ENCODE data around the gene EHHADH. TPM values are rescaled to one million over a fixed set of nuclear protein-coding genes. Genes with fewer than 3 reads are reported as not detected.
A peak's percentile ranks its signal among the peaks of the same experiment; 100 is the strongest.

EHHADH gene
- total and polyA plus RNA-seq, 2 experiments from 2014 or later = 14.3 to 22.0 TPM

DNA sequence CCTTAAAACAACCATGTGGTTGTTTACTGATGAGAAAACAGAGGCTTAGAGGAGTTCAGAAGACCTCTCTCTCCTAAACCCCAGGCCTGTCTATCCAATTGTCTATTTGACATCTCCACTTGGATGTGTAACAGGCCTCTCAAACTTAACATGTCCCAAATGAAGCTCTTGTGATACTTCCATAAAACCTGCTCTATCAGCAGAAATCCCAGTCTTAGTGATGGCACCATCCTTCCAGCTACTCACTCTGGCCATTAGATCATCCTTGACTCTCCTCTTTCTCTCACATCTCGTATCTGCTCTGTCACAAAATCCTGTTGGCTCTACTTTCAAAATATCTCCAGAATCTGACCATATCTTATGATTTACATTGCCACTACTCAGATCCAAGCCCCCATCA lies 28.8 kb downstream of the EHHADH start:
- 79% methylated on average over 1 of the region's 1 CpG for WGBS (ENCODE audit: low lambda C conversion rate, missing lambda C conversion rate)

DNA sequence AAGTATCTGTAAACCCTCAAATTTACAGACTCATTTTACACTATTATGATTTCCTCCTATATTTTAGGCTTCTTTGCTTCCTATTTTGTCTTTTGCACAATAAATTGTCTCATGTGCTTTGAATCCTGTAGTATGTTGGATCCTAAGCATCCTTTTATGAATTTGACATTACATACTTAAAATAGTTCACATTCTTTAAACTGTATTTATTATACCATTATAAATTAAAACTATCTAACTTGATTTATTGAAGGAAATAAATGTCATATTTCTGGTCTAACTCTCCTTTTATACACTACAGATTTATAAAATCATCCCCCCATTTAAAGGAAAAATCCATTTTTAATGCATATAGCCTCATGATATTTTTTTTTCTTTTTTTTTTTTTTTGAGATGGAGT lies 32.6 kb downstream of the EHHADH start:
- no peak overlapping the region for H3K27ac ChIP-seq
- DNase-seq (ENCODE audit: low spot score) = no peak

More for the DNA sequence above, 28.8 kb downstream of the EHHADH start:
- no peaks in the 10 kb centered on the region for H3K79me2 ChIP-seq
- no peaks in the 10 kb centered on the region for H3K27me3 ChIP-seq
- H2AFZ ChIP-seq = no peak overlapping the region
- TF ChIP-seq EZH2 (IDR thresholded peaks at IDR 0.05; ENCODE audit: borderline replicate concordance) (no peak), EZH2phosphoT487 (IDR thresholded peaks at IDR 0.05; ENCODE audit: low read depth, severe bottlenecking, unreplicated experiment) (no peak), CTCF (IDR thresholded peaks at IDR 0.05; ENCODE audit: poor library complexity) (no peak)
- H3K4me1 ChIP-seq (ENCODE audit: insufficient read depth) = no peaks in the 10 kb centered on the region
- H3K9me2 ChIP-seq (replicated peaks; ENCODE audit: insufficient read depth) = no peaks in the 10 kb centered on the region
- DNase-seq (ENCODE audit: low spot score) = no peak
- H3K4me3 ChIP-seq = no peak overlapping the region
- H3K4me2 ChIP-seq = no peak overlapping the region
- no peak overlapping the region for H3K27ac ChIP-seq
- no peaks in the 10 kb centered on the region for H3K9me3 ChIP-seq (ENCODE audit: low read depth)
- no peaks in the 10 kb centered on the region for H3K36me3 ChIP-seq (replicated peaks; ENCODE audit: insufficient read depth, low read depth)
- no peaks in the 10 kb centered on the region for H4K20me1 ChIP-seq (ENCODE audit: insufficient read depth, poor library complexity, severe bottlenecking)

GRCh38 chr3:185216607-185216958 lies 37.3 kb downstream of the EHHADH start:
- H2AFZ ChIP-seq = peak overlapping the region; percentile 2
- 61% methylated on average over 3 of the region's 3 CpGs for WGBS (ENCODE audit: low lambda C conversion rate, missing lambda C conversion rate)

More for the DNA sequence above, 32.6 kb downstream of the EHHADH start:
- H2AFZ ChIP-seq = no peak overlapping the region
- H3K4me1 ChIP-seq (ENCODE audit: insufficient read depth) = no peaks in the 10 kb centered on the region
- H3K79me2 ChIP-seq = no peaks in the 10 kb centered on the region
- no peak overlapping the region for H3K4me2 ChIP-seq
- H3K27me3 ChIP-seq = no peaks in the 10 kb centered on the region
- H4K20me1 ChIP-seq (ENCODE audit: insufficient read depth, poor library complexity, severe bottlenecking) = no peaks in the 10 kb centered on the region
- TF ChIP-seq CTCF (IDR thresholded peaks at IDR 0.05; ENCODE audit: poor library complexity) (no peak), EZH2phosphoT487 (IDR thresholded peaks at IDR 0.05; ENCODE audit: low read depth, severe bottlenecking, unreplicated experiment) (no peak), EZH2 (IDR thresholded peaks at IDR 0.05; ENCODE audit: borderline replicate concordance) (no peak)
- H3K9me3 ChIP-seq (ENCODE audit: low read depth) = no peaks in the 10 kb centered on the region
- no peak overlapping the region for H3K4me3 ChIP-seq
- no peaks in the 10 kb centered on the region for H3K36me3 ChIP-seq (replicated peaks; ENCODE audit: insufficient read depth, low read depth)
- no peaks in the 10 kb centered on the region for H3K9me2 ChIP-seq (replicated peaks; ENCODE audit: insufficient read depth)

More at GRCh38 chr3:185216607-185216958, 37.3 kb downstream of the EHHADH start:
- TF ChIP-seq EZH2 (IDR thresholded peaks at IDR 0.05; ENCODE audit: borderline replicate concordance) (no peak), EZH2phosphoT487 (IDR thresholded peaks at IDR 0.05; ENCODE audit: low read depth, severe bottlenecking, unreplicated experiment) (no peak), CTCF (IDR thresholded peaks at IDR 0.05; ENCODE audit: poor library complexity) (no peak)
- Histone ChIP-seq H3K79me2 (no peaks in the 10 kb centered on the region), H4K20me1 (ENCODE audit: insufficient read depth, poor library complexity, severe bottlenecking) (no peaks in the 10 kb centered on the region), H3K4me3 (no peak overlapping the region), H3K4me1 (ENCODE audit: insufficient read depth) (no peaks in the 10 kb centered on the region), H3K9me2 (replicated peaks; ENCODE audit: insufficient read depth) (no peaks in the 10 kb centered on the region), H3K27ac (no peak overlapping the region), H3K9me3 (ENCODE audit: low read depth) (no peaks in the 10 kb centered on the region), H3K36me3 (replicated peaks; ENCODE audit: insufficient read depth, low read depth) (no peaks in the 10 kb centered on the region), H3K4me2 (peak overlapping the region; percentile 27), H3K27me3 (no peaks in the 10 kb centered on the region)
- DNase-seq (ENCODE audit: low spot score) = no peak
